Activated CD8-positive, alpha-beta memory T cell treated with anti-CD3 and anti-CD28 coated beads, Interleukin-2, amount 50 U/mL, for 1 hour (primary cell): Measurements from ENCODE around the gene IL12RB1.
"Not testable (repeated sequence)": the region's sequence is repeated elsewhere in the genome, so short reads cannot be mapped to it uniquely, and the experiment has no call there.

Experiments used
- DNase-seq: peaks from one replicate; pipeline ENCODE4 v3.0.0-alpha.2; 2020; ENCODE audit errors: extremely low read depth

IL12RB1 gene

GRCh38 chr19:18046059-18046718 lies 40.5 kb downstream of the IL12RB1 start:
- no peak for DNase-seq

GRCh38 chr19:18045307-18046050 lies 41.3 kb downstream of the IL12RB1 start:
- no peak for DNase-seq

- peak; percentile 67 for DNase-seq
These were observed 41.9 kb downstream of the IL12RB1 start for GRCh38 chr19:18044825-18045304.

- no peak for DNase-seq
These were observed 43.1 kb downstream of the IL12RB1 start for GRCh38 chr19:18043676-18044075.

GRCh38 chr19:18041054-18041453 lies 45.7 kb downstream of the IL12RB1 start:
- no peak for DNase-seq

GRCh38 chr19:18032102-18032501 lies 54.6 kb downstream of the IL12RB1 start:
- DNase-seq = not testable (repeated sequence)

GRCh38 chr19:18031401-18031800 lies 55.3 kb downstream of the IL12RB1 start:
- DNase-seq = not testable (repeated sequence)

- DNase-seq = no peak
These were observed 57.0 kb downstream of the IL12RB1 start for GRCh38 chr19:18029617-18030338.

- no peak for DNase-seq
These were observed 59.6 kb downstream of the IL12RB1 start for GRCh38 chr19:18027151-18027550.

GRCh38 chr19:18023622-18024251 lies 63.0 kb downstream of the IL12RB1 start:
- DNase-seq = peak; percentile 78

GRCh38 chr19:18021121-18021755 lies 65.5 kb downstream of the IL12RB1 start:
- DNase-seq = peak; percentile 62

GRCh38 chr19:18020212-18021085 lies 66.3 kb downstream of the IL12RB1 start:
- DNase-seq = no peak

GRCh38 chr19:18017275-18018083 lies 69.3 kb downstream of the IL12RB1 start:
- no peak for DNase-seq

GRCh38 chr19:18016209-18016910 lies 70.4 kb downstream of the IL12RB1 start:
- no peak for DNase-seq

- DNase-seq = no peak
These were observed 72.5 kb downstream of the IL12RB1 start for GRCh38 chr19:18014197-18014596.

GRCh38 chr19:18013210-18014111 lies 73.3 kb downstream of the IL12RB1 start:
- no peak for DNase-seq

- DNase-seq = no peak
These were observed 76.6 kb downstream of the IL12RB1 start for GRCh38 chr19:18010149-18010548.
